Measurements from ENCODE around the gene CILP2.
A peak's percentile ranks its signal among the peaks of the same experiment; 100 is the strongest.

CILP2 gene

GRCh38 chr19:19571071-19571786 is 33.2 kb downstream of the CILP2 start:
- DNase-seq = no peak

GRCh38 chr19:19575411-19575810 is 37.3 kb downstream of the CILP2 start:
- peak; percentile 76 for DNase-seq

GRCh38 chr19:19578252-19578651 is 40.2 kb downstream of the CILP2 start:
- peak; percentile 80 for DNase-seq

GRCh38 chr19:19579533-19580361 is 41.7 kb downstream of the CILP2 start:
- DNase-seq = no peak

- no peak for DNase-seq
These were observed 42.4 kb downstream of the CILP2 start for GRCh38 chr19:19580418-19580817.

- no peak for DNase-seq
These were observed 43.3 kb downstream of the CILP2 start for GRCh38 chr19:19581391-19581790.

- no peak for DNase-seq
These were observed 44.4 kb downstream of the CILP2 start for GRCh38 chr19:19582471-19582870.

- DNase-seq = no peak
These were observed 46.3 kb downstream of the CILP2 start for GRCh38 chr19:19584356-19584755.

GRCh38 chr19:19587771-19588170 is 49.7 kb downstream of the CILP2 start:
- DNase-seq = no peak

GRCh38 chr19:19588546-19588945 is 50.5 kb downstream of the CILP2 start:
- DNase-seq = no peak

GRCh38 chr19:19591133-19591825 is 53.2 kb downstream of the CILP2 start:
- DNase-seq = no peak

GRCh38 chr19:19592690-19593089 is 54.6 kb downstream of the CILP2 start:
- no peak for DNase-seq

GRCh38 chr19:19594381-19594780 is 56.3 kb downstream of the CILP2 start:
- no peak for DNase-seq

- DNase-seq = no peak
These were observed 57.2 kb downstream of the CILP2 start for GRCh38 chr19:19595171-19595701.

All from NCI-H748 treated with DMSO at 0.1 percent for 48 hours (cell line).